GM21825 (cell line): ENCODE measurements around the gene CUTC.
"Not testable (repeated sequence)": the region's sequence is repeated elsewhere in the genome, so short reads cannot be mapped to it uniquely, and the experiment has no call there.

Experiments
- ATAC-seq: cut with Tn5 transposase; IDR thresholded peaks from one replicate; pipeline ENCODE4 v1.9.1; 2021; ENCODE audit warnings: mild to moderate bottlenecking, moderate library complexity; ENCODE audit not compliant: unreplicated experiment

The CUTC gene

DNA sequence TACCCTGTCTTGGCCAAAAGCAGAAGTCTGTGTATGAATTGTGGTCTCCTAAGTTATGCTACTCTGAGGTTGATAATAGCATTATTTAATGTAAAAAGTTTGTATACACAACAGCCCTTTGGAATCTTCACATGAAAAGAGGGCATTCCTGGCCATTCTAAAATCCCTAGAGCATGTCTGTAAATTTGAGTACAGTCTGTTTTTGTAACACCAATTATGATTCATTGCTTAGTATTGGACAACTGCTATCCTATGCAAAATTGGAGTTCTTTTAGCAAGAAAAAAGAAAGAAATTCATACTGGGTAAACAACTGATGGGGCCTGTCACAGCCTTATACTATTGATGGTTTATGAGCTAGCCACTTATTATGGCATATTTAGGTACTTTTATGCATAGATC lies 10.2 kb downstream of the CUTC start:
- no peak for ATAC-seq

DNA sequence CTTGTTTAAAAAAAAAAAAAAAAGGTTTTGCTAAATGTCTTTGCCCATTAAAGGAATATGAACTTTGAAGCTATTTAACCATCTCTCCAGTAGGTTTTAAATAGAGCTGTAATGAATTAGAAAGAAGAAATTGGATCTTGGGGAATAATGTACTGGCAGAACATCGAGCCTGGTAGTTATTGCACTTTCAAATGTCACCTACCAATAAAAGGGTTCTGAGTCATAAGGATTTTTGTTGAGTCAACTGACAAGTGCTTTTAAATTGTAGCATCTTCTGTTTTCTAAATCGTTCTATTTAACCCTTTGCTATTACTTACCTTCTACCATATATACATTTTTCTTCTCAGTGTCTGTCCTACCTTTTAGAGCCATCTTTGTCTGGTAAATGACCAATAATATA lies 10.7 kb downstream of the CUTC start:
- ATAC-seq = no peak

GRCh38 chr10:99743841-99744240 lies 11.8 kb downstream of the CUTC start:
- ATAC-seq = no peak

- ATAC-seq = not testable (repeated sequence)
Observed at GRCh38 chr10:99746166-99746565, 14.1 kb downstream of the CUTC start.

DNA sequence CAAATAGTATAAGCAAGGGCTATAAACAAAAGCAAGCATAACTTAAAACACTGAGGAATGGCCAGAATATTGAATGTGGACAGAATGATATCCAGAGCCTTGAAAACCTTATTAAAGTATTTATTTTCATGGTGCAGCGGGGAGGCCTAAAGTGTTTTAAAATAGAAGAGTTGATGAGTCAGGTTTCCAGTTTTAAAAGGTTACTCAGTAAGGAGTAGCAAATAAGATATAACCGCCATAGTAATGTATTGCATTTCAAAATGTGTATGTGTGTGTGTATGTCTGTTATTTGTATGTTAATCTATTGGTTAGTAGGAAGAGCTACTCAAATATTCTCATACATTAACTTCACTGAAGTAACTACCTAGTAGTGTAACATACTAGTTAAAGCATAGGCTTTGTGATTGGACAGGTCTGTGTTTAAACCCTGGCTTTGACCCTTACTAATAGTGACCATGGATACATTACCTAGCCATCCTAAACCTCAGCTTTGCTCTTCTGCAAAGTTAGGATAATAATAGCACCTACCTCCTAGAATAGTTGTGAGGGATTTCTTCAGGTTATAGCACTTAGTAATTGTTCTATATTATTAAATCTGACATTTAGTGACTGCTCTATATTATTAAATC lies 16.9 kb downstream of the CUTC start:
- ATAC-seq = no peak

GRCh38 chr10:99750641-99751040 lies 18.6 kb downstream of the CUTC start:
- no peak for ATAC-seq

GRCh38 chr10:99754670-99755069 lies 22.6 kb downstream of the CUTC start:
- ATAC-seq = no peak

DNA sequence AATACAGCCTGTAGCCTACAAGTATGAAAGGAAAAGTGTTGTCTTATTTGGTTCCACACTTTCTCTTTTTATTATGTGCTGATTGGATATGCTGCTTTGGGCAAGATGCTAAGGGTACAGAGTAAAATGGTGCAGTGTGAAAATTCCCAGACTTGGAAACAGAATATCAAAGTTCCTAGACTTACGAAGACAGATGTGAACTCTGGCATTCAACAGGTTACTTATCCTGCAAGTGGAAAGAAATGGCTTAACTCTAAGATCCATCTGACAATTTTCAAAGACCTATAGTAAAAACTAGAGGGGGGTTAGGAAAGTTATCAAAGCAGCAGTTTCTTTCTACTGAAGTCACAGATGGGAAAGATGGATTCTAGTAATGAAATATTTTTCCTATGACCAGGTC lies 24.1 kb downstream of the CUTC start:
- ATAC-seq = no peak

DNA sequence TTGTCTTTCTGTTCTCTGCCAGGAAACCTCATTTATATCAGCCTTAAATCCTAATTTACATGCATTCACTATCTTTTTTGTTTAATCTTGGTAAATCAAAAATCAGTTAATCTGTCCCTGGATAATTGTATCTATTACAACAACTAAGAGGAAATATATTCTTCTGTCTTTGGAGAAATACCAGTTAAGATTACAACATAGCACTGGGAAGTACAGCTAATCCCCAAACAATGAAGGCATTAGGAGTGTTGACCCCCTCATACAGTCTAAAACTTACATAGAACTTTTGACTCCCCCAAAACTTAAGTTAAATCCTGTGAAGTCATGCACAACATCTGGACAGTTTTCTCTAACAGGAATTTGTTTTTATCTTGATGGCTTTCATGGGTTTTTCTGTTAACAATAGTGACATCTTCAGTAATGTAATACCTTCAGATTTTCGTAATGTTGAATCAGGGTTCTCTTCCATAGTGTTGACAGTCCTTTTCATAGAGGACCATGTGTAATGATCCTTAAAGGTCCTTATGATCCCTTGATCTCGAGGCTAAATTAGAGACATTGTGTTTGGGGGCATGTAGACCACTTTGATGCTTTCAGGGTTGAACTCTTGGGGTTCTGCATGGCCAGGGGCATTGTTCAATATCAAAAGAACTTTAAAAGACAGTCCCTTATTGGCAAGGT lies 26.3 kb downstream of the CUTC start:
- ATAC-seq = no peak

- no peak for ATAC-seq
Observed at GRCh38 chr10:99760321-99760720, 28.3 kb downstream of the CUTC start.

DNA sequence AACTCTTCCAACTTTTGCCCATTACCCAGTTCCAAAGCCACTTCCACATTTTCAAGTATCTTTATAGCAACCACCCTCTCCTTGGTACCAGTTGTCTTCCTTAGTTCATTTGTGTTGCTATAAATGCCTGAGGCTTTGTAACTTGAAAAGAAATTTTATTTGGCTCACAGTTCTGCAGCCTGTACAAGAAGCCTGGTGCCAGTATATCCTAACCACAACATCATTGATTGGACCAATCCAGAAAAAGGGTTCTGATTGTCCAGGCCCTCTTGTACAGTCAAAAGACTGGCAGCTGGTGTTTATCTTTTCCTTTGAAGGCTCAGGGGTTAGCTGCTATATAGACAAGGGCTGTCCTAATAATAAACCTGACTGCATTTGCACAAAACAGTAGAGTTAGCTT lies 29.3 kb downstream of the CUTC start:
- ATAC-seq = no peak

GRCh38 chr10:99765672-99766301 lies 33.8 kb downstream of the CUTC start:
- no peak for ATAC-seq

- ATAC-seq = no peak
Observed at GRCh38 chr10:99766302-99766681, 34.3 kb downstream of the CUTC start.

- ATAC-seq = no peak
Observed at GRCh38 chr10:99767901-99768300, 35.9 kb downstream of the CUTC start.

DNA sequence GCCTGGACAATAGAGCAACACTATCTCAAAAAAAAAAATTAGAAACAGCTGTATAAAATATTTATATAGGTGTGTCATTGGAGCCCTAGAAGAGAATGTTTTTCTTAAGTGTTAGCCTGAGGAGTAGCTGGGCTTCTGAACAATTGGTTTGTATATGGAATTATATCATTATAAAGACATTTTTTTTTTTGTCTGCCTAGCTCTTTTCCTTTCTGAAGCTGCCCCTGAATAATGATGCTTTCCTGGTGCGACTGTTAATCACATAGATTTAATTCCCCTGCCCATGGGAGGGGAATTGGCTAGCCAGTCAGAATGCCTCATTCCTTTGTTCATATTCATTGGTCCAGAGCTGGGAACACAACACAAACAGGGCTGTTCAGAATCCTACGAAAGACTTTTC lies 36.5 kb downstream of the CUTC start:
- ATAC-seq = no peak

DNA sequence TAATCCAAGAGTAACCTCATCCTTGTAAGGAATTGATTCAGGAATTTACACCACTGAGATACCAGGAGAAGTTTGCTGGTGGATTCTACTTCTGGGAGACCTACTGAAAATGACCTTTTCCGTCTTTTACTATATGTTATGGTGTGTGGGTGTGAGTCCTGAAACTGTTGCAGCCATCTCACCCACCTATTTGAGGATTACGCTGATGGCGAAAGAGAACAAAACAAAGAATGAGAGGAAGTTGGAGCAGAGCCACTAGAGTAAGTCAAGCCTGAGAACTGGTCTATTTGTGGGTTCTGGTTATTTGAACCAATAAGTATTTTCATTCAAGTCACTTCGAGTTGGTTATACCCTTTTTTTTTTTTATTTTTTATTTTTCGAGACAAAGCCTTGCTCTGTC lies 37.7 kb downstream of the CUTC start:
- no peak for ATAC-seq

DNA sequence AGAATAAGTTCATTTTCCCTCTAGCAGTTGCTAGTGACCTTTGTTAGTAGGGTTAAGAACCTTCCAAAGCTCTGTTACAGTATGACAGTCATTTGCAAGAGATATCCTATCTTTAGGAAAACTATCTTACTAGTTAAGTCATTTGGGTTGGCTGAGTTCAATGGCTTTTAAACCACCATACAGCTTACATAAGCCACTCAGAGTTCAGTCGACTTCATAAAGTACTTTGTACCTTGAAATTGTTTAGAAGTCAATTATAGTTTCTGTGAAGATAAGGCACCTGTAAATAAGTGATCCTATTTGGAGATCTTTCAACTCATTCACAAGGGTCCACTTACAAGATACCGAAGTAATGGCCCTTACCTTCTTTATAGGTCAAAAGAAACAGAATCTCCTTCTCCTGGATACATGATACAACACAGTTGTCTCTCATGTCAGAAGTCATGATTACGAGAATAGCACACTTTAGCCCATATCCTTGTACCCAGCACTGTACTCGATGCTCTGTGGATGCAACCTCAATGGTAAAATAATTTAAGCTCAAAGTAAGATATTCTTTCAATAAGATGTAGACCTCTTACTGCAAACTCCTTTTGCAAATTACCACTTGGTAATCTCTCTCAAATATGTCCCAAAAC lies 38.5 kb downstream of the CUTC start:
- ATAC-seq = no peak

GRCh38 chr10:99775850-99776249 lies 43.8 kb downstream of the CUTC start:
- ATAC-seq = no peak

DNA sequence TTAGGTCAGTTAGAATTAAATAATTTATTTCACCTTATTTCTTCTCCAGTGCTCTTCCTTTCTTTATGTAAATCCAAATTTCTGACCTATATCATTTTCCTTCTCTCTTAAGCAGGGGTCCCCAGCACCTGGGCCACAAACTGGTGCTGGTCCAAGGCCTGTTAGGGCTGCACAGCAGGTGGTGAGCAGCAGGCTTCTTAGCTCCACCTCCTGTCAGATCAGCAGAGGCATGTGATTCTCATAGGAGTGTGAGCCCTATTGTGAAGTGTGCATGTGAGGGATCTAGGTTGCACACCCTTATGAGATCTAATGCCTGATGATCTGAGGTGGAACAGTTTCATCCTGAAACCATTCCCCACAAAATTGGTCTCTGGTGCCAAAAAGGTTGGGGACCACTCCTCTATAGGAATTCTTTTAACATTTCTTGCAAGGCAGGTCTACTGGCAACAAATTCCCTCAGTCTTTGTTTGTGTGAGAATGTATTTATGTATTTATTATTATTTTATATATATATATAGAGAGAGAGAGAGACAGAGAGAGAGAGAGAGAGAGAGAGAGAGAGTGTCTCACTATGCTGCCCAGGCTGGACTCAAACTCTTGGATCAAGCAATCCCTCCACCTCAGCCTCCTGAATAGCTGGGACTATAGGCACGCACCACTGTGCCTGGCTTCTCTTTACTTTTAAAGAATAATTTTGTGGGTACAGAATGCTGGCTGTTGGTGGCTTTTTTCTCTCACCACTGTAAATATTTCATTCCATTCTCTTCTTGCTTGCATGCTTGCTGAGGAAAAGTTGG lies 46.1 kb downstream of the CUTC start:
- no peak for ATAC-seq

DNA sequence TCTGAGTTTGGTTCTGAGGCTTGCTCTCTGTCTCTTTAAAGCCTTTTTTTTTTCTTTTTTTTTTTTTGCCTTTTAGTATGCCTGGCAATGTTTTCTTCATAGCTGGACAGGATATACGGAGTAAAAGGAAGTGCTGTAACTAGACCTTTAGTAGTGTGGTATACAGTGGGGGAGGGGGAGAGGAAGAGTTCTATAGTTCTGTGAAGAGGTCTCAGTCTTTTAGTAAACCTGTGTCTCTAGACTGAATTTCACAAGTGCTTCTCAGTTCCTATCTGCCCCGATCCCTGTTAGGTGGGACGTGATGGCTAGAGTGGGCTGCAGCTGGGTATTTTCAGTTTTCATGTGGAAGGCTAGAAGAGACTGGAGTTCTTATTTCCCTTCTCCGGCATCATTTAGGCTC lies 47.3 kb downstream of the CUTC start:
- no peak for ATAC-seq

DNA sequence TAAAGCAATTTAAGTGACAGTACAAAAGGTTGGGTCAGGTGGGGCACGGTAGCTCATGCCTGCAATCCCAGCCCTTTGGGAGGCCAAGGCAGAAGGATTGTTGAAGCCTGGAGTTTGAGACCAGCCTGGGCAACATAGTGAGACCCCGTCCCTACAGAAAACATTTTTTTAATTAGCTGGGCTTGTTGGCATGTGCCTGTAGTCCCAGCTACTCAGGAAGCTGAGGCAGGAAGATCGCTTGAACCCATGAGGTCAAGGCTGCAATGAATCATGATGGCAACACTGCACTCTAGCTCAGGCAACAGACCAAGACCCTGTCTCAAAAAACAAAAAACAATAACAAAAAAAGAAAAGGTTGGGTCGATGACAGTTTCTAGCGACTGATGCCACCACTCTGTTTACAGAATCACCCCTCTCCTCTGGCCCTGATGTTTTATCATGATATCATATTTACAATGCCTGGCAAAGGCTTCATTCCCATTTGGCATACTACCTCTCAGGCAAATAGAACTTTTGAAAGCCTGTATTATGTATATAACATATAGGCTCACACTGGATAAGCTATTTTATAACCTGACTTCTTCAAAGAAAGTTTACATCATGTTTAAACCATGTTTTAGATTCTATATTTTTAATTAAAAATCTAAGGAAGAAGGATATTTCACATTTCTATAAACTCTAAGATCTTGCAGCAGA lies 49.8 kb downstream of the CUTC start:
- ATAC-seq = no peak
